Right renal cortex interstitium (tissue), 3 donors: ENCODE data around the gene CRY1. TPM values are rescaled to one million over a fixed set of nuclear protein-coding genes. Genes with fewer than 3 reads are reported as not detected.
A peak's percentile ranks its signal among the peaks of the same experiment; 100 is the strongest.
"Not testable (repeated sequence)": the region's sequence is repeated elsewhere in the genome, so short reads cannot be mapped to it uniquely, and the experiment has no call there.

Experiments
- DNase-seq, 3 donors: peaks; one replicate each; pipeline ENCODE4 v3.0.0-alpha.2; 2013; ENCODE audit warnings: low read depth in 3 of 3, low spot score in 2 of 3
- polyA plus RNA-seq, 3 donors: library from polyadenylated mRNA; unstranded; fragments of 120-200 nt; gene quantifications; one replicate each; pipeline ENCODE4 v1.2.1, GENCODE V29; 2013; ENCODE audit not compliant: insufficient read length in 3 of 3

CRY1 gene
- polyA plus RNA-seq, 3 donors: 28.5 to 32.2 (median 30.8) TPM

- no peak for DNase-seq
Observed at GRCh38 chr12:107012736-107013425, 80.5 kb downstream of the CRY1 start.

DNA sequence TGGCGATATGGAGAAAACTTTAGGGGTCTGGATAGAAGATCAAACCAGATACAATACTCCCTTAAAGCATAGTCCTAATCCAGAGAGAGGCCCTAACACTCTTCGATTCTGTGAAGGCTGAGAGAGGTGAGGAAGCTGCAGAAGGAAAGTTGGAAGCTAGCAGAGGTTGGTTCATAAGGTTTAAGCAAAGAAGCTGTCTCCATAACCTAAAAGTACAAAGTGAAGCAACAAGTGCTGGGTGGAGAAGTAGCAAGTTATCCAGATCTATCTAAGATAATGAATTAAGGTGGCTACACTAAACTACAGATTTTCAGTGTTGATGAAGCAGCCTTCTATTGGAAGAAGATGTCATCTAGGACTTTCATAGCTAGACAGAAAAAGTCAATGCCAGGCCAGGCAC, 81.8 kb downstream of the CRY1 start:
- no peak for DNase-seq

GRCh38 chr12:107007411-107007810, 85.9 kb downstream of the CRY1 start:
- DNase-seq: no peak

DNA sequence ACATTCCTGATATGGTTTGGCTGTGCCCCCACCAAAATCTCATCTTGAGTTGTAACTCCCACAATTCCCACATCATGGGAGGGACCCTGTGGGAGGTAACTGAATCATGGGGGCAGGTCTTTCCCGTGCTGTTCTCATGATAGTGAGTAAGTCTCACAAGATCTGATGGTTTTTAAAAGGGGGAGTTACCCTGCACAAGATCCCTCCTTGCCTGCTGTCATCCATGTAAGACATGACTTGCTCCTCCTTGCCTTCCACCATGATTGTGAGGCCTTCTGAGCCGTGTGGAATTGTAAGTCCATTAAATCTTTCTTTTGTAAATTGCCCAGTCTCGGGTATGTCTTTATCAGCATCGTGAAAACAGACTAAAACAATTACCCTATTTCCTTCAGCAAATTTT, 90.7 kb downstream of the CRY1 start:
- DNase-seq: not testable (repeated sequence)

GRCh38 chr12:106999446-106999845, 93.9 kb downstream of the CRY1 start:
- DNase-seq: no peak

- no peak for DNase-seq
Observed at GRCh38 chr12:106997916-106998315, 95.4 kb downstream of the CRY1 start.

GRCh38 chr12:106996102-106996501, 97.2 kb downstream of the CRY1 start:
- DNase-seq: not testable (repeated sequence)

- DNase-seq: no peak
Observed at GRCh38 chr12:106994579-106995220, 98.6 kb downstream of the CRY1 start.

DNA sequence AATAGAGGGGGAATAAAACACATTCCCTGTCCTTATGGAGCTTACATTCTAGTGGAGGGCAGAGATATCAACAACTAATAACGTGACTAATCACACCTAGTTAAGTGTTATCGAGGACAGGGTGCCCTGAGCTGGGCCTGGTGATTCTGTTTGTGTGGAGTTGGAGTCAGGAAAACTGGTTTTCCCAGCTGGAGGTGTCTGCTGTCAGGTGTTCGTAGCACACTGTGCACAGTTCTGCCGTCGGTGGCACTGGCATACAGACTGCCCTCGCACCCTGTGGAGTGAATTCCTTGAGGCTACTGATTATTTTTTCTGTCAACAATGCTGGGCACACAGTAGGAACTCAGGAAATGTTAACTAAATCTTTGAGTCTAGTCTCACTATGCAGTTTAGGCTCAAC, 105.5 kb downstream of the CRY1 start:
- no peak for DNase-seq

DNA sequence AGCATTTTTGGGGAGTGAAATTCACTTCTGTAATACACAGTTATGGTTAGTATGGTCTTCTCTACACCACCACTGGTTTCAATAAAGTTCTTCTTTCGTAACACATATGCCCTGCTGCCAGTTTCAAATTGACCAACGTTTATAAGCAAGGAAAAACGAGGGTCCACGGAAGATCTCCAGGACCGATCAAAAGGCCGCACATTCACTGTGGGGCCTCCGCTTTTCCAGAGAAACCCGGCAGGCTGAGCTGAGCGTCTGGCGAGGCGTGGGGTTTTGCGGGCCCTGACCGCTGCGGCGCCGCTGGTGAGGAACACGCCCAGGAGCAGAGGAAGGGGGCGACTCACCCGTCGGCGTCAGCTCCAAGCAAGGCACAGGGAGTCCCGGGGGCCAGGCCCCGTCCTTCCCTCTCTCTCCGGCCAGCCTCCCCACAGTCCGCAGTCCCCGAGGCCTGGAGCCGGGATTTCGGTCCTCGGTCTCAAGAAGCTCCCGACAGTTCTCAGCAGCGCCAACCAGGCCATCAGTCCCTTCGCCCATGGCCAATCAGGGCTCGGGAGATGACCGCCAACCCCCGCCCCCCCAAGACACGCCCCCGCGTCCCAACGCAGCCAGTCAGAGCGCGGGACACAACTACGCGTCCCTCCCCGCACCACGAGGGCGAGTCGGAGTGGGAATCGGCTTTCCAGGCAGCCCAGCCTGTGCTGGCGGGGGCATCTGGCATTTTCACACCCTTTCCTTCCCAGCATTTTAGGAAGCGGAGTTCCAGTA, 106.5 kb downstream of the CRY1 start, which contains the start of gene MTERF2:
TSS of gene MTERF2 (minus strand) at position 522 of the 765 bp plus-strand sequence. CDS start 8,432 bp downstream, outside the sequence.
- DNase-seq: peak; percentile 68 to 89 (median 79)

DNA sequence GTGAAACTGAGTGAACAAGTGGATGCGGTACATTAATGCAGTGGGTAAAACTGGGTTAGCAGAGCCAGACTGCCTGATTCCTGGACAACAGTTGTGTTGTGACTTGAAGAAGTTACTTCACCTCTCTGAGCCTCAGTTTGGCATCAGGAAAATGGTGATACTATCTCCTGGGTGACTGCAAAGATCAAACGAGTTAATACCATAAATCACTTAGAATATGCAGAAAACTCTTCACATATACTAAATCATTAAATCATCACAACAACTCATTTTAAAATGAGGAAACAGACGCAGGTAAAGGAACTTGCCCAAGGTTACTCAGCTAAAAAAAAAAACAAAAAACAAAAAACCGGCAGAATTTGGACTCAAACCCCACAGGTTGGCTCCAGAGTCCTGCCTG, 107.2 kb downstream of the CRY1 start:
- DNase-seq: no peak

DNA sequence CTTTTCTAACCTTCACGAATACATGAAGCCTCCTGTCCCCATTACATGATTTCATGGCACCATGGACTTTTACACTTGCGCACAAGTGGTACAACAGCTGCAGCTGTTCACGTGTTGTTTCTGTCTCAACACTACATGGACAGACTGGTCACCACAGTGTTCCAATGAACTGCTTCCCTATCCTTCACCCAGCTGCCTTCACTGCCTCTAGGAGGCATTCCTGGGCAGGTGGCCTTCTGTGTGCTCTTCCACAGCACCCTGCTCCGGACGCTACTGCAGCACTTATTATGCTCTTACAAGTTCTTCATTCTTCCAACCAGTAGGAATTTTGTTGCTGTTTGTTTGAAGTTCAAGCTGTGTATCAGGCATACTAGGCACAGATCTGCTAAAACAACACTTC, 107.9 kb downstream of the CRY1 start:
- no peak for DNase-seq

GRCh38 chr12:106984588-106985137, 108.7 kb downstream of the CRY1 start:
- DNase-seq: no peak

- no peak for DNase-seq
Observed at GRCh38 chr12:106982229-106982628, 111.1 kb downstream of the CRY1 start.

- DNase-seq: no peak
Observed at GRCh38 chr12:106981788-106982187, 111.6 kb downstream of the CRY1 start.

DNA sequence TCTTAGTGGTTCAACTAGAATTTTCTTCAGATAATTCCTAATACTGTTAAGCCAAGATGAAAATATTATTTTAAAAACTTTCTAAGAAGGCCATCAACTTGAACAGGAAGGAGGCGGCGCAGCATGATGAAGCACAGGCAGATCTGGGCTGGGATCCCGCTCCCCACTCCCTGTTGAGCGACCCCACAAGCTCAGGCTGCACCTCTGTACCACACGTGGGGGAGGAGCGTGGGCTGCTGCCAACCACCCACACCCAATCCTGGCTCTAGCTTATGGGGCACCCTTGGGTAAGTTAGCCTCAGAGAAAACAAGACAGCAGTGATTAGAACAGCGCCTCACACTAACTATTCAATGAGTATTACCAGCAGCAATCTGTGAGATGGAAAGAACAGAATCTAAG, 112.4 kb downstream of the CRY1 start:
- DNase-seq: no peak

DNA sequence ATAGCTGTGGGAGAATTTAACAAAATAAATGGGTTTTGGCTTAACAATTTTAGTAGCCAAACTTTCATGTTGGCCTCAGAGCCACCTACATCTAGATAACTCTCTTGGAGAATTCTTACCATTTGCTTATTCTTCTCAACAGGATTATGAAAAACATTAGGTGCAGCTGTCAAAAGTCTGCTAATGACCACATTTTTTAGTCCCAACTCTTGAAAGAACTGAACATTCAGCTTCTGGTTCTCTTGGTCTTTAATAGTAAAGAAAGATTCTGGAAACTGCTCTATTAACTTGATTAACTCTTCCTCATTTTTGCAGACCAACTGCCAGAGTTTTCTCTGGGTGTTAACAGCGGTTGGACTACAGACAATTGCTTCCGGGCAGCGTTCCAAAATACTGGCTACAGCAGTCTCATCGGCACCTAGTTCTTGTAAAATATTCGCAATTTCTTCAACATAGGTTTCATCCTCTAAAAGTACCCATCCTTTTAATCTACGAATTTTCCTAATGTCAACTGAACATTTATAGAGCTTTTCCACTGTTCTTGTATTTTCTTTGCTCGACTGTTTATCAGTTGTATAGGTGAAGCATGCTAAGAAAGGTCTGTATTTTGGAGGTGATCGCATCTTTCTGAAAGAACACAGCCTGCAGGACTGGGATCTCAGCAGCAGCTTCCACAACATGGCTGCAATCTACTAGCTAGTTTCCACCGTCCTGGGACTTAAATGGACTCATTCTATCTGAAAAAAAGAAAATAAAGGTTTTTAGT, 115.1 kb downstream of the CRY1 start:
- no peak for DNase-seq

GRCh38 chr12:106976668-106977067, 116.7 kb downstream of the CRY1 start:
- no peak for DNase-seq

DNA sequence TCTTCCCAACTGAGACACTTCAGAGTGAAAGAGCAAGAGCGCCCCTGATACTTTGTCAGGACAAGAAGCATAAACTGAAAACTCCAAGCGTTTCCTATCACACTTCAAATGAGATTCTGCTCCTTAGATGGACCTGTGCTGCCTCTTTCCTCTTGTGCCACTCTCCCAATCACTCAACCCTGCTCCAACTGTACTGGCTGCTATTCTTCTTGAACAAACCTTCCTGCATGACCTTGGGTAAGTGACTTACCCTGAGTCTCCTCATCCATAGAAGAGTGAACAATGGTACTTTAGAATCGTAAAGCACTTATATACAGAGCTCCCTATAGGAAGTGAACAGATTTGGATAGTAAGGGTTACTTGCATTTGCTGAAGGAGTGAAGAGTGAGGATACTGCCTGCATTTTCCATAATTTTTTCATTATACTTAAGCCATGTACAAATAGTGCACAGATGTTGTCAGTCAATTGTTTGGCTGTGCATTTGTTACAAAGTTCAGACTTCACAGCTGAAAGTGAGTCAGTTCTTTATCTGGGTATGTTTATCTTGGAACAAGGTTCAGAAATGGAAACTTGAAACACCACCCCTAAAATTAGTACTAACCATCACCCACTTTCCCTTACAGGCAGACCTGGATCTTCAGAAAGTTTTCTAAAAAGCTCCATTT, 117.2 kb downstream of the CRY1 start:
- DNase-seq: no peak

GRCh38 chr12:106975098-106975497, 118.3 kb downstream of the CRY1 start:
- DNase-seq: no peak
